ENCODE measurements around the gene OLFML2B.

Gene OLFML2B

DNA sequence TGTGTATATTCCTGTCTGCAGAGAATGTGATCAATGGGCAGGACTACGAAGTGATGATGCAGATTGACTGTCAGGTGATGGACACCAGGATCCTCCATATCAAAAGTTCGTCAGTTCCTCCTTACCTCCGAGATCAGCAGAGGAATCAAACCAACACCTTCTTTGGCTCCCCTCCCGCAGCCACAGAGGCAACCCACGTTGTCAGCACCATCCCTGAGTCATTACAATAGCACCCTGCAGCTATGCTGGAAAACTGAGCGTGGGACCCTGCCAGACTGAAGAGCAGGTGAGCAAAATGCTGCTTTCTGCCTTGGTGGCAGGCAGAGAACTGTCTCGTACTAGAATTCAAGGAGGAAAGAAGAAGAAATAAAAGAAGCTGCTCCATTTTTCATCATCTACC, 65.2 kb downstream of the OLFML2B start:
- DNase-seq (ENCODE audit: extremely low spot score), result no peak
- POLR2A ChIA-PET, result no interaction called here
- TF ChIP-seq, protein P1, sequence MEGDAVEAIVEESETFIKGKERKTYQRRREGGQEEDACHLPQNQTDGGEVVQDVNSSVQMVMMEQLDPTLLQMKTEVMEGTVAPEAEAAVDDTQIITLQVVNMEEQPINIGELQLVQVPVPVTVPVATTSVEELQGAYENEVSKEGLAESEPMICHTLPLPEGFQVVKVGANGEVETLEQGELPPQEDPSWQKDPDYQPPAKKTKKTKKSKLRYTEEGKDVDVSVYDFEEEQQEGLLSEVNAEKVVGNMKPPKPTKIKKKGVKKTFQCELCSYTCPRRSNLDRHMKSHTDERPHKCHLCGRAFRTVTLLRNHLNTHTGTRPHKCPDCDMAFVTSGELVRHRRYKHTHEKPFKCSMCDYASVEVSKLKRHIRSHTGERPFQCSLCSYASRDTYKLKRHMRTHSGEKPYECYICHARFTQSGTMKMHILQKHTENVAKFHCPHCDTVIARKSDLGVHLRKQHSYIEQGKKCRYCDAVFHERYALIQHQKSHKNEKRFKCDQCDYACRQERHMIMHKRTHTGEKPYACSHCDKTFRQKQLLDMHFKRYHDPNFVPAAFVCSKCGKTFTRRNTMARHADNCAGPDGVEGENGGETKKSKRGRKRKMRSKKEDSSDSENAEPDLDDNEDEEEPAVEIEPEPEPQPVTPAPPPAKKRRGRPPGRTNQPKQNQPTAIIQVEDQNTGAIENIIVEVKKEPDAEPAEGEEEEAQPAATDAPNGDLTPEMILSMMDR (IDR thresholded peaks at IDR 0.05; ENCODE audit: control extremely low read depth, extremely low read depth, low read depth, missing control alignments), result no peak
- CTCF ChIA-PET, result interaction anchor here (1.0 to 1.2 kb wide), 2 partner anchors 29 to 65 kb away, joined by 3 read pairs; partner anchors contain the start of gene OLFML2B

DNA sequence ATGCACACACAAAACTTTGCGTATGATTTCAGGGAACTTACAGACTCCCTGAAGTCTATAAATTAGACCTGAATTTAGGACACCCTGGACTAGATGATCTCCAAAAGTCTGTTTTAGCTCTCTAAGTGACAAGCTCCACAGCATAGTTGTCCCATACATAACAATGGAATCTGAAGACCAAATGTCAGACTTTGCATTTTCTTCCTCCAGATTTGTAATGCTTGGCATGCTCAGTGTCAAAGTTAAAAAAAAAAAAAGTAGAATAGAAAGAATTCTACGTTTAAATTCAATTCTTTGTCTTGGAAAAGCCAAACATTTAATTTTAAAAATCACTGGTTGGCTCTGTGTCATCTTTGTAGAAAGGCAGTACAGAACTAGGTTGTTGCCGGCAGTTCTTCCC, 66.7 kb downstream of the OLFML2B start:
- POLR2A ChIA-PET, result no interaction called here
- CTCF ChIA-PET, result interaction anchor here (1.2 kb wide), 1 partner anchor 28 kb away, joined by 3 read pairs; no protein-coding TSS in a partner anchor
- no peak for DNase-seq (ENCODE audit: extremely low spot score)
- TF ChIP-seq, protein P1 (IDR thresholded peaks at IDR 0.05; ENCODE audit: control extremely low read depth, extremely low read depth, low read depth, missing control alignments), result no peak

DNA sequence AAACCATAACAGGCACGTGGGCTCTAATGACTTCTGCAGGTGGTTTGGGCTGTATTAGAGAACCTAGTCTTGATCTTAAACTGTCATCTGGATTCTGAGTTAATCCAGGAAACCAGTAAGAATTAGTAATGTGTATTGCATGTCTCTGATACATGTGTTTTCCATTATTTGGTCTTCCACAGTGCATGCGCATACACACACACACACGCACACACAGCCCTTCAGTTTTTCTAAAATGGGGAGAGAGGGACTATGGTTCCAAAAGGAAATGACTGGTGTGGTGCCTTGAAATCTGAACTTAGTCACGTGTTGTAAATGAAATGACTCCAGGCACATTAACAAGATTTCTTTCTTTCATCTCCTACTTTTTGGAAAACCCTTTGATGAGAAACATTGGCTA, 67.6 kb downstream of the OLFML2B start:
- TF ChIP-seq, protein P1 (IDR thresholded peaks at IDR 0.05; ENCODE audit: control extremely low read depth, extremely low read depth, low read depth, missing control alignments), result no peak
- ChIA-PET CTCF (interaction anchor here (0.8 to 1.6 kb wide), 3 partner anchors 11 to 163 kb away, joined by 3 to 4 read pairs (median 3); no protein-coding TSS in a partner anchor), POLR2A (no interaction called here)
- no peak for DNase-seq (ENCODE audit: extremely low spot score)

DNA sequence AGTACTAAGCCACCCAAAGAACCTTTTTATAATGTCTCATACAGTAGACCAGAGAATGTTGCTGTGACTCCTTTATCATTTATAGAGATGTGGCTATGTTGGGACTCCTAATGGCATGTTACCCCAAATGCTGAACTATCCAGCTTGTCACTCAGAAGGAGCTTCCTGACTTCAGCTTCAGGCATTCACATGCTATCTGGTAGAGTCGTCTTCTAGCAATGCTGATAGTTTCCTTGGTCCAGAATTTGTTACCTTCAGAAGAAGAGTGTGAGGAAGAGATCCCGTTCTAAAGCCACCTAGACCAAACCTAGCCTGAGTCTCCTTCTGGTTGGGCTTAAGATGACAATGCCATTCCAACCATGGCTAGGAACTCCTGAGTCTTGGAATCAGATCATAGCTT, 68.1 kb downstream of the OLFML2B start:
- TF ChIP-seq, protein P1 (IDR thresholded peaks at IDR 0.05; ENCODE audit: control extremely low read depth, extremely low read depth, low read depth, missing control alignments), result no peak
- DNase-seq (ENCODE audit: extremely low spot score), result no peak
- CTCF ChIA-PET, result interaction anchor here (0.8 to 1.6 kb wide), 3 partner anchors 11 to 163 kb away, joined by 3 to 4 read pairs (median 3); no protein-coding TSS in a partner anchor
- POLR2A ChIA-PET, result no interaction called here

DNA sequence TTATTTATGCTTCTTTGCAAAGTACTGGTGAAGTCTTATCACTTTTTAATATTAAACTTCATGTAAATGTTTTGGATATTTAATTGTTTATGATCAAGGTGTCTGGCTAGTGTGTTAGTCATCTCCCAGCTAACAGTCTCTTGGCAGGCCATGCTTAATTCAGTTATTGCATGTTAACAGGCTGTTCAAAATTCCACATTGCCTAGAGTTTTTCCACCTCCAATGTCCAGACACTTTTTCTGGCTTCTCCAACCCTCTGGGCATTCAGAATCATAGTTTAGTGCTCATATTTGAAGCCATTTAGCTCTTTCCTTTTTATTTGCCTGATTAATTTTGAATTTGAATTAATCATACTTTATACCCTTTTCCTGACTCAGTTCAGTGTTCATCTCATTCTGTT, 69.2 kb downstream of the OLFML2B start:
- ChIA-PET POLR2A (no interaction called here), CTCF (interaction anchor here (0.9 to 1.6 kb wide), 2 partner anchors 10 to 162 kb away, joined by 3 to 4 read pairs; no protein-coding TSS in a partner anchor)
- DNase-seq (ENCODE audit: extremely low spot score), result no peak

DNA sequence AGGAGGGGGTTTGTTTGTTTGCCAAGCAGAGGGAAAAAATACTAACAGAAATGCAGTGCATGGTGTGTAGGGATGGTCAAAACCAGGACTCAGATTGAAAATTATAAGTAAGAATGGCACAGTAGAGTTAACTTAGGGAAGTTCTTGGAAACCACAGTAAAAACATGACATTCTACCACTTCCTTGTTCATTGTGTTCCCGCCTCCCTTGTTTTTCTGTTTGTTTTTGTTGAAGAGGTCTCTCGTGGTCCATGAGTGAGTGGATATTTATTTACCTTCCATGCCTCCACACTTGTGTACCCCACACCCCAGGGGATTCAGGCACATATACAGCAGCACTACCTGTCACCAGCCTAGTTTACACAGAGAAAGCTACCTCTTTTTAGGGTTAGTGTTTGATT, 69.6 kb downstream of the OLFML2B start:
- no peak for DNase-seq (ENCODE audit: extremely low spot score)
- TF ChIP-seq, protein P1 (IDR thresholded peaks at IDR 0.05; ENCODE audit: control extremely low read depth, extremely low read depth, low read depth, missing control alignments), result no peak
- ChIA-PET CTCF (interaction anchor here (0.9 kb wide), 1 partner anchor 10 kb away, joined by 3 read pairs; no protein-coding TSS in a partner anchor), POLR2A (no interaction called here)

More for the DNA sequence above, 69.2 kb downstream of the OLFML2B start:
- TF ChIP-seq, protein P1 (IDR thresholded peaks at IDR 0.05; ENCODE audit: control extremely low read depth, extremely low read depth, low read depth, missing control alignments), result no peak
